Activated CD4-positive, CD25-positive, alpha-beta regulatory T cell (primary cell): ENCODE data around the gene CKAP4.
A peak's percentile ranks its signal among the peaks of the same experiment; 100 is the strongest.

Experiments
- DNase-seq, 4 experiments: peaks; one replicate each; lab custom pipeline; 2025; lab: John Stamatoyannopoulos, UW

The CKAP4 gene

GRCh38 chr12:106274575-106275121 is 26.8 kb upstream of the CKAP4 start:
- no peak for DNase-seq

DNA sequence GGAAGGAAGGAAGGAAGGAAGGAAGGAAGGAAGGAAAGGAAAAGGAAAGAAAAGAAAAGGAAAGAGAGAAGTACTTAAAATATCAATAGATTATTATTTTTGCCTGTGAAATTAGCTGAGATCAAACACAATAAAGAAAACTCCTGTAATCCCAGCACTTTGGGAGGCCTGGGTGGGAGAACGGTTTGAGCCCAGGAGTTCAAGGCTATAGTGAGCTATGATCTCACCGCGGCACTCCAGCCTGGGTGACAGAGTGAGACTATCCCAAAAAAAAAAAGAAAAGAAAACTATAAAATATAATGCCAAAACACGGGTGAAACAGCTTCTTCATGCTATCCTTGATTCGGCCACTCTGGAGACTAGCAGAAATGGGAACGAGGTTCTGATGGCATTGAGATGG is 26.2 kb upstream of the CKAP4 start:
- DNase-seq: no peak

DNA sequence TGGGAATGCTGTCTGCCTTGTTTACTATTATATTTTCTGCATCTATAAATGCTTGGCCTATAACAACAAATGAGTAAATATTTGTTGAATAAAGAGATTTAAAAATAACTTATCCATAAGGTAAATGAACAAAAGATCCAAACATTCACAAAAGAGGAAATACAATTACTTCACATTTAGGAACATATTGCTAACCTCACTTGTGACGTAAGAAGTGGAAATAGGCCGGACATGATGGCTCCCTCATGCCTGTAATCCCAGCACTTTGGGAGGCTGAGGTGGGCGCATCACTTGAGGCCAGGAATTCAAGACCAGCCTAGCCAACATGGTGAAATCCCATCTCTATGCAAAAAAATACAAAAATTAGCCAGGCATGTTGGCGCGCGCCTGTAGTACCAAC is 25.7 kb upstream of the CKAP4 start:
- no peak for DNase-seq

DNA sequence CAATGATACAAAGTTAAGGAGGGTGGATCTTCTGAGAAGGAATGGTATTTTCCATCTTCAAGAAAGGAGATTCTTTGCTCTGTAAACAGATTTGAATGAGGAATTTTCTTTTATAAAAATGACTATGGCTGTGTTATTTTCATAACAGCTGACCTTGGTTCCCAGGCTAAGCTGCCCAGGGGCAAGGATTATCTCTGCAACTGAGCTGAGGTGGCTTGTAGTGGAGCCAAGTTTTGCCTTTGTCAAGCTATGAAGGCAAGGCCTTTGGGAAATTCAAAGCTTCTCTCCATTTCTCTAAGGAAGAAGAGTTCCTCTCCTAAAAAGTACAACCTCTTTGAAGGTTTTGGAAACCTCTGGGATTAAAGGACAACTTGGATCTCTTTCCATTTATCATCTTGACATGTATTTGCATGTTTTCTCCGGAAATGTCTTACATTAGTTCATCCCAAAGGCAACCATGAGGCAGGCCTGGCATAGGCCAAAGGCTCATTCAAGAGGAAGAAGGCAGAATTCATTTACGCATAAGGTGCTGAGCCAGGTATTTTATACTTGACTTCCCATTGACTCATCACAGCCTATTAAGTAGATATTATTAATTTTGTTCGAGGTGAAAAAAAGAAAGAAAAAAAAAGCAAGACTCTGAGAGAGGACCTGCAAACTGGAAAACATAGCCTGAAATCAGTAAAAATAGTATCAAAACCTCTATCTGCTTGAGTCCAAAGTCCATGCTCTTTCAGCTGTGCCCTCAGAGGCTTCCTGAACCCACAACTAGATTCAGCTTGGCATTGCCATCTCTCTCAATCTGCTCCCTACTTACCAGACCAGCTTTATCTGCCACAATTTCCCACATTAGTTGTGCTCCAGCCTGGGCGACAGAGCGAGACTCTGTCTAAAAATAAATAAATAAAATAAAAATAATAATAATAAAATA is 24.0 kb upstream of the CKAP4 start:
- no peak for DNase-seq

- DNase-seq: no peak
Measured at GRCh38 chr12:106269150-106269771, 21.4 kb upstream of the CKAP4 start.

- no peak for DNase-seq
Measured at GRCh38 chr12:106267535-106267934, 19.7 kb upstream of the CKAP4 start.

- DNase-seq: no peak
Measured at GRCh38 chr12:106265116-106265515, 17.3 kb upstream of the CKAP4 start.

- no peak for DNase-seq
Measured at GRCh38 chr12:106258935-106259334, 11.1 kb upstream of the CKAP4 start.

DNA sequence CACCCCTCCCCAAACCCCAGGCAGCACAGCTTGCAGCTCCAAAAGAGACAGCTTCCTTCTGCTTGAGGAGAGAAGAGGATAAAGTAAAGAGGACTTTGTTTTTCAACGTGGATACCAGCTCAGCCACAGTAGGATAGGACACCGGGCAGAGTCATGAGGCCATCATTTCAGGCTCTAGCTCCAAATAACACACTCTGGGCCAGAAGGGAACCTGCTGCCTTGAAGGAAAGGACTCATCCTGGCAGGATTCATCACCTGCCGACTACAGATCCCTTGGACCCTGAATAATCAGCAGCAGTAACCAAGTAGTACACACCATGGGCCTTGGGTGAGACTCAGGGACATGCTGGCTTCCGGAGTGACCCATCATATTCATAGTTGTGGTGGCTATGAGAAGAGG is 10.4 kb upstream of the CKAP4 start:
- DNase-seq: no peak

GRCh38 chr12:106256524-106256923 is 8.7 kb upstream of the CKAP4 start:
- no peak for DNase-seq

- no peak for DNase-seq
Measured at GRCh38 chr12:106255952-106256351, 8.1 kb upstream of the CKAP4 start.

- DNase-seq: no peak
Measured at GRCh38 chr12:106255493-106255892, 7.7 kb upstream of the CKAP4 start.

DNA sequence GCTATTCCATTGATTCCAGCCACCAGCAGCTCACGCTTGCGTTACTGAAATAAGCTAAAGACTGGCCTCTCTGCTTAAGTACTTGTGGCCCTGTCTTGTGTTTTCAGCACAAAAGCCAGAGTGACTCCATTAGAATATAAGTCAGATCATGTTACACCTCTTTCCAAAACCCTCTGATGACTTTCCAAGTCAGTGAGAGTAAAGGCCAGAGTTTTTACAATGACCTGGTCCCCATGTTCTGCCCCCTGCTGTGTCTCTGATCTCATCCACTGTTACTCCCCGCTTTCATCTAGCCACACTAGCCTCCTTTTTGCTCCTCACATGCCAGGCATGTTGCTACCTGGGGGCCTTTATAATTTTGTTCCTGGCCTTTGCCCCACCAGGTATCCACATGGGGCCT is 6.9 kb upstream of the CKAP4 start:
- no peak for DNase-seq

DNA sequence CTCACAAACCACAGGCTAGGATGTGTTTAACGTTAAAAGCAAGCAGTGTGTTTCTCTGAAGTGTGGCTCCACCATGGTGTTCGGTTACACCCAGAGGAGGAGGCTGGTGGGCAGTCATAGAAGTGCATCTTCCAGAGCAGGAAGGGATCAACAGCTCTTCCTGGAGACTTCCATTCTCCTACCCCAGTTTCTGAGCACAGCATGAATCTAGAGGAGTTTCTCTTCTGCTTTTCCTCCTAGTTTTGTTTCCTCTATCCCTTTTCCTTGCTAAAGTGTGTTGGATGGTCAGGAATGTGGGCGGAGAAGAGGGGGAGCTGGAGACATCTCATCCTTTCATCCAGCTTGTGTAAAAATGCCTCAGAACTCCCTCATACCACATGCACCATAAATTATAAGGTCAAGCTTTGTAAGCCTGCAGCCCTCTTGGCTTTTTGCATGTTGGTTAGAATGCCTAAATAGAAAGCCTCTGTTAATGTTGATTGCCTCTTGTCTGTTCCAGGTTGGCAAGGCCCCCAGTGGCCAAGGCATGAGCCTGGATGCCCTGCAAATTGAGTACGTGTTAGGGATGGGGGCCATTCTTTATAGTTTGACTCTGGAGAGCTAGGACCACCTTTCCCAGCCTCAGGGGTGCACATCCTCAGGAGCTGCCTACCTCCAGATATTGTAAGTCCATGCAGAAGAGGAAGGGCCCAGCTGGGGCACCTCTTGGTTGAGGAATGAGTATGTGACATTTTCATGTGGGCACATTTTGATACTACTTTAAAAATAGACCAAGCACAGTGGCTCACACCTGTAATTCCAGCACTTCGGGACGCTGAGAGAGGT is 4.0 kb upstream of the CKAP4 start:
- DNase-seq: no peak

- no peak for DNase-seq
Measured at GRCh38 chr12:106249411-106250135, 1.8 kb upstream of the CKAP4 start.

DNA sequence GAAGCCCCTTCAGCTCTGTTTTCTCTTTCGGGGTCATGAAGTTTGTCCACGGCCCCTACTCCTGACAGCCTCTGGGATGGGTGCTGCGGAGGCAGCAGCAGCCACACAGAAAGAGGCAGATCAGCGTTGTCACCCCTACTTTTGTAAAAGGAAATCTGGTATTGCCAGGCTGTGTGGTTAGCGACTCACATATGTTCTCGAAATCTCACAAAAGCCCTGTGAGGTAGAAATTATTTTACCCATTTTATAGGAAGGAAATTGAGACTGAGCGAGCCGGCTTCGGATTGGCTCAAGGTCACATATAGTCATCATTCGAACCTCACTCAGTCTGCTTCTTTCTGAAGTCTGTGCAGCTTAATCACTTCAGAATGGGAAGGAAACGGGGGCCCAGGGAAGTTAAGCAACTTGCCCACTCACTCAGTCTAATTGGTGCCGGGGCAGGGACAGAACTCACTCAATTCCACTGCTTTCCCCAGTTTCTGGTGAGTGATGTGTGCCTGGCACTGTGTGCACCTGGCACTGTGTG is 1.1 kb upstream of the CKAP4 start:
- DNase-seq: no peak

- DNase-seq: no peak
Measured at GRCh38 chr12:106248312-106248845, 559 bp upstream of the CKAP4 start.

GRCh38 chr12:106246891-106247673 is 738 bp downstream of the CKAP4 start:
- DNase-seq: peak; percentile 16 to 51 (median 30)

DNA sequence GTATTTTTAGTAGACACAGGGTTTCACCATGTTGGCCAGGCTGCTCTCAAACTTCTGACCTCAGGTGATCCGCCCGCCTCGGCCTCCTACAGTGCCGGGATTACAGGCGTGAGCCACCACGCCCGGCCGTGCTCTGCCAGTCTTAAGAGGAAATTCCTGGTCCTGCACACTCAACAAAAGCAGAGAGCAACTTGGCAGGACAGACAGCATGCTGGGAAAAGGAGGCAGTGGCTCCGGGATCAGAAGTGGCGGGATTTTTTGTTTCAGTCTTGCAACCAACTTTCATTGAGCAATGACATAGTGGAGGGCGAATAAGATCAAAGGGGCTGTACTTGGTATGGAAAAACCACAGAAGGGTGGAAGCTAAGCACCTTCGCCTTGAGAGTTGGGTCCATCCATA is 2.1 kb downstream of the CKAP4 start:
- DNase-seq: no peak

DNA sequence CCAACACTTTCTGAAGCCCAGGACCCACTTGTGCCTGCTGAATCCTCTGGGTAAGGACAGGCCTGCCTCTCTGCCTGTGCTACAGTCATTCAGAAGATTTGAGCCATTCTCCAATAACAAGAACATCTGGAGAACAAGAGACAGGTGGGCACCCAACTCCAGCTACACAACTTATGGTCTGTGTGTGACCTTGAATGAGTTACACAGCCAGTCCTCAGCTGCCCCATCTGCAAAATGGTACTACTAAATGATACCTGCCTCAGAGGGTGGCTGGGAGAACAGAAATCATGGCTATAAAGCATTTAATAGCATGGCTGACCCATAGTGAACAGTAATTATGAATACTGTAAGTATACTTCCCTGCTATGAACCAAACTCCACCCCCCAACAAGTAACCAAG is 4.2 kb downstream of the CKAP4 start:
- DNase-seq: no peak
